Measurements from ENCODE around the gene FRMD4A. TPM values are rescaled to one million over a fixed set of nuclear protein-coding genes. Genes with fewer than 3 reads are reported as not detected.

FRMD4A gene
- total RNA-seq, 1 experiment from 2014 or later: 19.6 TPM

GRCh38 chr10:13773496-13774170, 557.1 kb downstream of the FRMD4A start:
- H3K27me3 Mint-ChIP-seq (ENCODE audit: low read depth): no peaks in the 10 kb centered on the region
- TF ChIP-seq, protein P1, sequence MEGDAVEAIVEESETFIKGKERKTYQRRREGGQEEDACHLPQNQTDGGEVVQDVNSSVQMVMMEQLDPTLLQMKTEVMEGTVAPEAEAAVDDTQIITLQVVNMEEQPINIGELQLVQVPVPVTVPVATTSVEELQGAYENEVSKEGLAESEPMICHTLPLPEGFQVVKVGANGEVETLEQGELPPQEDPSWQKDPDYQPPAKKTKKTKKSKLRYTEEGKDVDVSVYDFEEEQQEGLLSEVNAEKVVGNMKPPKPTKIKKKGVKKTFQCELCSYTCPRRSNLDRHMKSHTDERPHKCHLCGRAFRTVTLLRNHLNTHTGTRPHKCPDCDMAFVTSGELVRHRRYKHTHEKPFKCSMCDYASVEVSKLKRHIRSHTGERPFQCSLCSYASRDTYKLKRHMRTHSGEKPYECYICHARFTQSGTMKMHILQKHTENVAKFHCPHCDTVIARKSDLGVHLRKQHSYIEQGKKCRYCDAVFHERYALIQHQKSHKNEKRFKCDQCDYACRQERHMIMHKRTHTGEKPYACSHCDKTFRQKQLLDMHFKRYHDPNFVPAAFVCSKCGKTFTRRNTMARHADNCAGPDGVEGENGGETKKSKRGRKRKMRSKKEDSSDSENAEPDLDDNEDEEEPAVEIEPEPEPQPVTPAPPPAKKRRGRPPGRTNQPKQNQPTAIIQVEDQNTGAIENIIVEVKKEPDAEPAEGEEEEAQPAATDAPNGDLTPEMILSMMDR (conservative IDR thresholded peaks at IDR 0.05): no peak
- 0 out of 2 replicates have a peak, but pooled peaks cover 1% of the 10 kb centered on the region for H3K79me2 ChIP-seq (ENCODE audit: insufficient read depth, low read length)

More at GRCh38 chr10:13773496-13774170, 557.1 kb downstream of the FRMD4A start:
- no peaks in the 10 kb centered on the region for H3K79me1 ChIP-seq (ENCODE audit: insufficient read depth, low read depth, low read length, poor library complexity, severe bottlenecking)
- Mint-ChIP-seq H3K4me1 (peaks cover 7 to 10% of the 10 kb centered on the region in 2 experiments), H3K4me3 (no peak overlapping the region), H3K36me3 (ENCODE audit: insufficient read depth in 1 of 3, low read depth in 3 of 3) (peaks cover 5 to 14% (median 6%) of the 10 kb centered on the region in 3 experiments), H3K9me3 (no peaks in the 10 kb centered on the region; a peak in 1 of 5 replicates), H3K27ac (no peak overlapping the region)
- no peaks in the 10 kb centered on the region for H4K20me1 ChIP-seq (ENCODE audit: control insufficient read depth, insufficient read depth, insufficient read length)
- no peak overlapping the region for H2AFZ ChIP-seq (ENCODE audit: low read length)
- H2AK5ac ChIP-seq (ENCODE audit: insufficient read length, low read length): no peak overlapping the region
- H3K56ac ChIP-seq (ENCODE audit: insufficient read length, low read depth, low read length): no peak overlapping the region
- H2BK5ac ChIP-seq (ENCODE audit: insufficient read length, low read length): no peak overlapping the region
- DNase-seq: no peak
- no peak overlapping the region for H3T11ph ChIP-seq (ENCODE audit: low read length)
- no peak overlapping the region for H3K18ac ChIP-seq (ENCODE audit: insufficient read length, low read depth, low read length)
- H3K4ac ChIP-seq (ENCODE audit: low read depth, low read length): no peak overlapping the region
- no peaks in the 10 kb centered on the region for H3K9me3 ChIP-seq (ENCODE audit: control insufficient read depth, low read depth, low read length)
- no peak overlapping the region for H3K23ac ChIP-seq (ENCODE audit: insufficient read length, low read depth, low read length)
- no CpG with 5 or more reads among the region's 13 CpGs for WGBS (ENCODE audit: extremely low coverage, insufficient read length, low lambda C conversion rate)
- H3K27ac ChIP-seq (ENCODE audit: insufficient read length, low read depth, low read length): no peak overlapping the region
- H2BK15ac ChIP-seq (ENCODE audit: low read depth, low read length): no peak overlapping the region
- H2BK12ac ChIP-seq (ENCODE audit: insufficient read length, low read depth, low read length): no peak overlapping the region
- no peak overlapping the region for H4K8ac ChIP-seq (replicated peaks; ENCODE audit: insufficient read length, low read depth, low read length)
- H3K14ac ChIP-seq (ENCODE audit: insufficient read depth, low read length): no peak overlapping the region
- no peak overlapping the region for H2BK120ac ChIP-seq (ENCODE audit: low read depth, low read length, poor library complexity, severe bottlenecking)
- 0 out of 2 replicates have a peak, but pooled peaks cover 2% of the 10 kb centered on the region for H3K4me1 ChIP-seq (ENCODE audit: insufficient read depth, low read length)
- no peak overlapping the region for H3K4me2 ChIP-seq (ENCODE audit: insufficient read depth, insufficient read length, low read length)
- no peaks in the 10 kb centered on the region for H3K27me3 ChIP-seq (ENCODE audit: insufficient read depth, low read length)
- H4K91ac ChIP-seq (ENCODE audit: insufficient read length, low read depth, low read length): no peak overlapping the region
- H3K9ac ChIP-seq (ENCODE audit: extremely low read depth, insufficient read length, low read length): no peak overlapping the region
- H4K5ac ChIP-seq (ENCODE audit: insufficient read length, low read depth, low read length): no peak overlapping the region
- H2BK20ac ChIP-seq (ENCODE audit: low read depth, low read length, poor library complexity, severe bottlenecking): no peak overlapping the region
- no peaks in the 10 kb centered on the region for H3K23me2 ChIP-seq (ENCODE audit: insufficient read length, low read depth, low read length, poor library complexity, severe bottlenecking)

All from H9 (cell line).